GM19463 (cell line): Measurements from ENCODE around the gene BORCS5.

Source experiments
- ATAC-seq: cut with Tn5 transposase; IDR thresholded peaks from one replicate; pipeline ENCODE4 v1.9.1; 2021; ENCODE audit warnings: mild to moderate bottlenecking, moderate library complexity; ENCODE audit not compliant: unreplicated experiment

The BORCS5 gene

GRCh38 chr12:12506496-12506890 is 149.6 kb downstream of the BORCS5 start:
- ATAC-seq, result no peak

GRCh38 chr12:12507121-12507520 is 150.2 kb downstream of the BORCS5 start:
- ATAC-seq, result no peak

- no peak for ATAC-seq
These were observed 151.7 kb downstream of the BORCS5 start for GRCh38 chr12:12508612-12509011.

GRCh38 chr12:12510141-12510540 is 153.3 kb downstream of the BORCS5 start:
- no peak for ATAC-seq

- no peak for ATAC-seq
These were observed 153.7 kb downstream of the BORCS5 start for GRCh38 chr12:12510551-12510950.

- no peak for ATAC-seq
These were observed 154.3 kb downstream of the BORCS5 start for GRCh38 chr12:12511021-12511783.

- ATAC-seq, result no peak
These were observed 155.2 kb downstream of the BORCS5 start for GRCh38 chr12:12511895-12512711.

GRCh38 chr12:12513416-12514006 is 156.6 kb downstream of the BORCS5 start:
- ATAC-seq, result no peak

- ATAC-seq, result no peak
These were observed 161.6 kb downstream of the BORCS5 start for GRCh38 chr12:12518464-12518845.

- ATAC-seq, result no peak
These were observed 162.0 kb downstream of the BORCS5 start for GRCh38 chr12:12518919-12519318.
